NCI-H128 (cell line): ENCODE data around the gene TTC39C.

ENCODE experiments used
- DNase-seq: peaks from one replicate; lab custom pipeline; 2025; ENCODE audit not compliant: unreplicated experiment; lab: John Stamatoyannopoulos, UW

TTC39C gene

GRCh38 chr18:24014062-24014985 is at the start of gene TTC39C:
TSS of gene TTC39C (plus strand) at chr18:24014754. CDS start at chr18:24014872, 118 bp downstream.
- no peak for DNase-seq

DNA sequence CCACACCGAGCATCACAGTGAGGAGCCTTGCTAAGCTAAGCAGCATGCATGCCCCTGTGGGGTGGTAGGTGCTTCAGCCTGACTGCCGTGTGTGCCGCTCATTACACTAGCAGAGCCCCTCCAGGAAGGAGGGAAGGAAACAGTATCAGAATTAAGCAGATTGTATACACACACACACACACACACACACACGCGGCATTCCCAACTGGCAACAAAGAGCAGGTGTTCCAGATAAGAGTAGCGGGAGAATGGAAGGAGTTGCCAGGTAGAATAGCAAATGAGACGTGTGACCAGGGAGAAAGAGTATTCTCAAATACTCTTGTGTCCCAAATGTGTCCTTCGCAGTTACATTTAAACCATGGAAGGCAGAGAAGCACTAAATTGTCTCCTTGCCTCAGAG is 47.6 kb upstream of the TTC39C start:
- DNase-seq: no peak

DNA sequence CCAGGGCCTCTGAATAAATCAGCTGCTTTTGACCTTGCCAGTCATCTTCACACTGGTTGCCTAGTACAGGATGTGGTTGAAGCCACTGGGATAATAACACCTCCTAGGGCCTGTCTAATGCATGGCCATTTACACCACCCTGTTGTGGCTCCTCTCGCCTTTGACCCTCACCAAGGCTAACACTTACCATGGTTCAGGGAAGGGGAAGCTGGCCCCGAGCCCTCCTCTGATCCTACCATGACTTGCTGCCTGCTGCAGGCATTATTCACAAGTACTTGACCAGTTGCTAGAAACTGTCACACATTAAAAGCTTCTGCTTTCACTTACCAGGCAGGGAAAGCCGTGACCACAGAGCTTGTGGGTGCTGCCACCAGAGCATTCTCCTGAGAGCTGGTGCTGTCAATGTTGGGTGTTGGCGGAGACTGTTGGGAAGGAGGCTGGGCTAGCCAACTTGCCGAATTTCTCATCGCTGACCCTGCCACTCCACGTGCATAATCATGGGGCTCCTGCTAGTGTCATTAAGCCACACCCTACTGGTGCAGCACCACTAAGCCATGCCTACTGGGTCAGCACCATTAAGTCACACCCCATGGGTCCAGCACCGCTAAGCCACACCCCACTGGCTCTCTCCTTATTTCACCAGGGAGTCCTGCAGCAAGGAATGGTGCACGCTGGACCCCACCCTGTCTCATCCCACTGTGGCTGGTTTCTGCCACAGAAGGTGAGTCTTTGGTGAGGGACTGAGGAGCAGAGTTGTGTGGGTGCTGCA is 47.0 kb upstream of the TTC39C start:
- no peak for DNase-seq

DNA sequence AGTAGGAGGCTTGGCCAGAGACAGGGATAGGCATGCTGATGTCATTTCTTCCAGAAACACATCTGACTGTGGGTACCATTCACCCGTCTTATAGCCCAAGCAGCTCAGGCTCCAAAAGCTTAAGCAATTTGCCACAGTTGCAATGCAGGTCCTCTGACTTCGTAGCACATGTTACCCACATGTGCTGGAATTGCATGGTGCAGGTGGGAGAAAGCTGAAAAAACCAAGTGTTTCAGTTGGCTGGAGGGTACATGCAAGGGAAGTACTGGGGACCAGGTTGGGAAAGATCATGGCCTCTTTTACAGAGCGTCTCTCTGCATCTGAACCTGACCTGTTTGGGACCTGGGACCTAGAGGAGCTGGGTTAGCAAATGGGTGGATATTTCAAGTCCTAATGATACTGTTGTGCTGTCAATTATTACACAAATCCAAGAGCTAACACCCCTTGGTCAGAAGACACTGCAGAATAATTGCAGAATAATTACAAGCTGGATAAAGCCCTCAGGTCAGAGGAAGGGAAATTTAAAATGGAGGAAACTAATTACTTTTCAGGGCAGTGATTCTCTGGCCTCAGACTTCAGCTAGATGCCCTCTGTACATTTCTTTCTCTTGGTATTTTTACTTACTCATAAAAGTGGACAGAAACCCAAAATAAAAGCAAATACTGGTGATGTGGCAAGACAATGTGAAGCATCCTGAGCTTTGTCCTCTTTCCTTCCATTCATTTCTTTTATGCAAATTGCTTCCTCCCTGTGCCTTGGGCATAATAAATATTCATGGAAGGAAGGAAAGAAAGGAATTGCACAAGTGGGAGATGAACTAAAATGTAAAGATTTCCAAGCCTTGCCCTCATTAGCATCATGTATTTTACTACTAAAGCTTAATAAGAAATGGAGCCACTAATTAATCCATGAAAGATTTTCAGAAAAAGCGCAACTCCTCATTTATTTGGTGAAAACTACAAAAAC is 45.6 kb upstream of the TTC39C start:
- no peak for DNase-seq

DNA sequence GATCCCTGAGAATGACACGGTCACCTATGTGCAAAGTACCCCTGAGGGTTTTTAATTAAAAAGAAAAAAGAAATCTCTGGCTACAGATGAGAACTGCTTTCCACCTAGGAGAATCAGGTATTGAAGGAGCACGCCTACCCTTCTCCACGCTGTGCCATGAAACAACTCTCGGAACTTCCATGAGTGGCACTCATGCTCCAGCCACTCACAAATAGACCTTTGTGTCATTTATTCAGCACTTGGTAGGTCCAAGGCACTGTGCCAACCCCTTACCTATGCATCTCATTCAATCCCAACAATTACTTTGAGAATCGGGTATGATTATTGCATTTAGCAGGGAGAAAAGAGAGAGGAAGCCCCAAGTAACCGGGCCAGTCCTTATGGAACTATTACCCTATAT is 44.9 kb upstream of the TTC39C start:
- DNase-seq: no peak

GRCh38 chr18:23970161-23971096 is 44.1 kb upstream of the TTC39C start:
- no peak for DNase-seq

- DNase-seq: no peak
Observed at GRCh38 chr18:23971097-23971440, 43.5 kb upstream of the TTC39C start.

GRCh38 chr18:23971666-23972230 is 42.8 kb upstream of the TTC39C start:
- DNase-seq: no peak

GRCh38 chr18:23972453-23972852 is 42.1 kb upstream of the TTC39C start:
- no peak for DNase-seq

- DNase-seq: no peak
Observed at GRCh38 chr18:23977103-23977502, 37.5 kb upstream of the TTC39C start.

DNA sequence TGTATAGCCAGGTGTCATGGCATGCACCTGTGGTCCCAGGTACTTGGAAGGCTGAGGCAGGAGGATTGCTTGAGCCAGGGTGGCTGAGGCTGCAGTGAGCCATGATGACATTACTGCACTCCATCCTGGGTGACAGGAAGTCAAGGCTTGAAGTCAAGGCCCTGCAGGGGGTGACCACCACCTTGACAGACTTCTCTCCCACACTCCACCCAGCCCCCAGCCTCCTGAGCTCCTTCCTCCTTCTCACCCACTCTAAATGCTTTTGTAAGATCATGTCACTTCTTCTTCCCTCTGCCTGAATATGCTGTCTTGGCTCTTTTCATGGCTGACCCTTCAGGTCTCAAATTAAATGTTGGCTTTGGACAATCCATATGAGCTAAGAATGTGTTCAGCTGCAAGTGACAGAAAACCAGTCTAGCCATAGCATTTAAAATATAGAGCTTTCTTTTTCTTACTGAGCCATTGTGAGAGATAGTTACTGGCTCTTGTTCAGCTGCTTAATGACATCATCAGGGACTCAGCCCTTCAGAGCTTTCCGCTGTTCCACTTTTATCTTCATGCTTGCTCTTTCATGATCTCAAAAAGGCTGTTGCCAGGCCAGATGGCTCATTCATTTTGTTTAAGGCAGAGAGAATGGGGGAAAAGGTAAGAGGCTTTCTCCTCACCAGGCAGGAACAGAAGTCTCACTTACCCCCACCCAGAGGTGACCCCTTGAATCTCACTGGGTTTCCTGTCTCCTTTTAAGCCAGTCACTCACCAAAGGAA is 36.7 kb upstream of the TTC39C start:
- DNase-seq: no peak

DNA sequence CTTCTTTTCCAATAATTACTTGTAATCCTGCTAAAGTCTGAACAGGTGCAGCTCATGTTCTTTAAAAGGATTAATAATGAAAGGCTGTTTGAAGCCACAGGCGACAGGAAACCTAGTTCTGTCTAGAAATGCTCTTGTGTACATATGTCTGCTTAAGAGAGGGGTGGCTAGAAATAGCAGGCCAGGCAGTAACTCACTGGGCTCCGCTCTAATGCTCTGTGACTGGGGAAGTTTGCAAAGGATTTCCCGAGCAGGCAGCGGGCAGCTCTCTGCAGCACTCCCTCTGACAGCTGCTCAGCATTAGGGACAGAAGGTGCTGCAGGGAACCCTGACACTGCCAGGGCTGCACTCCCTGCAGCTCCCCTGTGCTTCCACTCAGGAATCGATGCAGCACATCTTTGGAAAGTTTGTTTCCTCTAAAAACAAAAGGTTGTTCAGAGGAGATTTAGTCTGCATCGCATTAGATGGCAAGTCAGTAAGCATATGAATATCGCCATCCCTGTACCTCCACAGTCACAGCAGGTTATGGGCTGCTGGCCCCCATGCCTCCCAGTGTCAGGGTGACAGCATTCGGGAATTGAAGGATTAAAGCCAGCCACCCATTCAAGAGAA is 33.1 kb upstream of the TTC39C start:
- DNase-seq: no peak

- DNase-seq: no peak
Observed at GRCh38 chr18:23982155-23983079, 32.1 kb upstream of the TTC39C start.

GRCh38 chr18:23983112-23983511 is 31.4 kb upstream of the TTC39C start:
- DNase-seq: no peak

GRCh38 chr18:23986600-23987359 is 27.8 kb upstream of the TTC39C start:
- DNase-seq: no peak

- DNase-seq: no peak
Observed at GRCh38 chr18:23990474-23991410, 23.8 kb upstream of the TTC39C start.
